Neuron (in vitro differentiated cells): ENCODE results near the gene ARRDC2.
"Not testable (repeated sequence)": the region's sequence is repeated elsewhere in the genome, so short reads cannot be mapped to it uniquely, and the experiment has no call there.

Source experiments
- H2AFZ ChIP-seq: one replicate; pipeline ENCODE4 v1.6.1; 2013; ENCODE audit warnings: low read depth, mild to moderate bottlenecking, inconsistent platforms, low read length, moderate library complexity
- H3K27me3 ChIP-seq: one replicate; pipeline ENCODE4 v1.6.1; 2013; ENCODE audit warnings: low read length; ENCODE audit not compliant: insufficient read depth
- H3K36me3 ChIP-seq: one replicate; pipeline ENCODE4 v1.6.1; 2013; ENCODE audit warnings: low read length; ENCODE audit not compliant: insufficient read depth
- H3K4me1 ChIP-seq: one replicate; pipeline ENCODE4 v1.6.1; 2013; ENCODE audit warnings: low read length; ENCODE audit not compliant: insufficient read depth
- H3K4me3 ChIP-seq: 2 replicates; pipeline ENCODE4 v1.5.1; 2013; ENCODE audit warnings: mild to moderate bottlenecking, low read length, moderate library complexity
- H3K9me3 ChIP-seq: one replicate; pipeline ENCODE4 v1.6.1; 2013; ENCODE audit warnings: low read length

Gene ARRDC2

DNA sequence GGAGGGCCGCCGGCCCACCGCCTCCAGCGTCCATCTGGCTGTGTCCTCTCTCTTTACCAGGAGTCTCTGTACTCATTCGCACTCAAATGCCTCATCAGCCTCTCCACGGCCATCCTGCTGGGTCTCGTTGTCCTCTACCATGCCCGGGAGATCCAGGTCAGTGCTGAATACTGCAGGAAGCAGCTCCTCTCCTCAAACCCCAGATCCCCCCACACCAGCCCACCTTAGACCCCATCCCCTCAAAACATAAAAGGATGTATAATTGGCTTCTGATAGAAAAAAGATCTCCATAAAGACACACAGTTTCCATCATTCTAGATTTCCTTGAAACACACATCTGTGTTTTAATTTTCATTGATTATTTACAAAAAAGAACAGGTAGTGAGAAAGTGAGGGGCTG, 32.9 kb upstream of the ARRDC2 start:
- H2AFZ ChIP-seq, result no peak overlapping the region
- H3K9me3 ChIP-seq, result no peaks in the 10 kb centered on the region
- H3K4me1 ChIP-seq, result no peaks in the 10 kb centered on the region
- peaks cover 41% of the 10 kb centered on the region for H3K36me3 ChIP-seq
- no peak overlapping the region for H3K4me3 ChIP-seq
- H3K27me3 ChIP-seq, result no peaks in the 10 kb centered on the region

- no peaks in the 10 kb centered on the region for H3K4me1 ChIP-seq
- no peak overlapping the region for H2AFZ ChIP-seq
- H3K4me3 ChIP-seq, result no peak overlapping the region
Observed at GRCh38 chr19:17977021-17977420, 30.9 kb upstream of the ARRDC2 start.

GRCh38 chr19:17977488-17977887, 30.5 kb upstream of the ARRDC2 start:
- peaks cover 44% of the 10 kb centered on the region for H3K36me3 ChIP-seq
- H3K4me1 ChIP-seq, result no peaks in the 10 kb centered on the region
- H3K27me3 ChIP-seq, result no peaks in the 10 kb centered on the region
- no peak overlapping the region for H3K4me3 ChIP-seq
- no peaks in the 10 kb centered on the region for H3K9me3 ChIP-seq
- no peak overlapping the region for H2AFZ ChIP-seq

More at GRCh38 chr19:17977021-17977420, 30.9 kb upstream of the ARRDC2 start:
- Histone ChIP-seq H3K27me3 (no peaks in the 10 kb centered on the region), H3K36me3 (peaks cover 42% of the 10 kb centered on the region), H3K9me3 (no peaks in the 10 kb centered on the region)

- Histone ChIP-seq H3K4me1 (no peaks in the 10 kb centered on the region), H3K36me3 (peaks cover 41% of the 10 kb centered on the region), H3K4me3 (no peak overlapping the region), H3K27me3 (no peaks in the 10 kb centered on the region), H3K9me3 (no peaks in the 10 kb centered on the region), H2AFZ (no peak overlapping the region)
Observed at GRCh38 chr19:17981611-17982010, 26.4 kb upstream of the ARRDC2 start.

GRCh38 chr19:17982430-17982829, 25.5 kb upstream of the ARRDC2 start:
- Histone ChIP-seq H3K27me3 (no peaks in the 10 kb centered on the region), H3K36me3 (peaks cover 37% of the 10 kb centered on the region), H2AFZ (no peak overlapping the region), H3K4me1 (no peaks in the 10 kb centered on the region), H3K4me3 (no peak overlapping the region), H3K9me3 (no peaks in the 10 kb centered on the region)

GRCh38 chr19:17985037-17985818, 22.7 kb upstream of the ARRDC2 start:
- Histone ChIP-seq H3K36me3 (peaks cover 39% of the 10 kb centered on the region), H3K4me3 (no peak overlapping the region), H3K27me3 (no peaks in the 10 kb centered on the region), H3K9me3 (no peaks in the 10 kb centered on the region), H2AFZ (no peak overlapping the region), H3K4me1 (no peaks in the 10 kb centered on the region)

DNA sequence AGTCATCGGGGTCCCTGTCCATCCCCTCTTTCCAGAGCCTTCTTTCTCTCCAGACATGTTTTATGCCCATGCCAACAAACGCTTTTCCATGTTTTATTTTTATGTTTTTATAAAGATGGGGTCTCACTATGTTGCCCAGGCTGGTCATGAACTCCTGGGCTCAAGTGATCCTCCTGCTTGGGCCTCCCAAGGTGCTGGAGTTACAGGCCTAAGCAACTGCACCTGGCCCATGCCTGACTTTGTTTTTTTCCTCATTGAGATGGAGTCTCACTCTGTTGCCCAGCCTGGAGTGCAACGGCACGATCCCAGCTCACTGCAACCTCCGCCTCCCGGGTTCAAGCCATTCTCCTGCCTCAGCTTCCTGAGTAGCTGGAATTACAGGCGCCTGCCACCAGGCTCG, 21.4 kb upstream of the ARRDC2 start:
- H2AFZ ChIP-seq, H3K4me3 ChIP-seq, H3K4me1 ChIP-seq, H3K9me3 ChIP-seq, H3K27me3 ChIP-seq: not testable (repeated sequence)
- peaks cover 39% of the 10 kb centered on the region for H3K36me3 ChIP-seq

DNA sequence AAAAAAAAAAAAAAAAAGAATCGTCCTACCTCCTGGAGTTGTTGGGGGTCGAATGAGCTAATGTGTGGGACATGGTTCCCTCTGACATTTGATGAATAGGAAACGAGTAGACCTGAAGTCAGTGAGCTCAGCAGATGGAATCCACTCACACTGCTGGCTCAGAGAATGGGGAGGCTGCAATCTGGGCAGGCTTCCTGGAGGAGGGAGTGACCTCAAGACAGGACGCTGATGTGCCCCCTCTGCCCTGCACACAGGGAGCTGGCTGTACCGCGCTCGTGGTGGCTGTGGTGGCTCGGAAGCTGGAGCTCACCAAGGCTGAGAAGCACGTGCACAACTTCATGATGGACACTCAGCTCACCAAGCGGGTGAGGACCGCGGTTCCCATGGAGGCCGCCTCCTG, 19.8 kb upstream of the ARRDC2 start:
- Histone ChIP-seq H3K4me1 (no peaks in the 10 kb centered on the region), H3K36me3 (peaks cover 36% of the 10 kb centered on the region), H3K9me3 (no peaks in the 10 kb centered on the region), H3K27me3 (no peaks in the 10 kb centered on the region), H3K4me3 (no peak overlapping the region), H2AFZ (no peak overlapping the region)

DNA sequence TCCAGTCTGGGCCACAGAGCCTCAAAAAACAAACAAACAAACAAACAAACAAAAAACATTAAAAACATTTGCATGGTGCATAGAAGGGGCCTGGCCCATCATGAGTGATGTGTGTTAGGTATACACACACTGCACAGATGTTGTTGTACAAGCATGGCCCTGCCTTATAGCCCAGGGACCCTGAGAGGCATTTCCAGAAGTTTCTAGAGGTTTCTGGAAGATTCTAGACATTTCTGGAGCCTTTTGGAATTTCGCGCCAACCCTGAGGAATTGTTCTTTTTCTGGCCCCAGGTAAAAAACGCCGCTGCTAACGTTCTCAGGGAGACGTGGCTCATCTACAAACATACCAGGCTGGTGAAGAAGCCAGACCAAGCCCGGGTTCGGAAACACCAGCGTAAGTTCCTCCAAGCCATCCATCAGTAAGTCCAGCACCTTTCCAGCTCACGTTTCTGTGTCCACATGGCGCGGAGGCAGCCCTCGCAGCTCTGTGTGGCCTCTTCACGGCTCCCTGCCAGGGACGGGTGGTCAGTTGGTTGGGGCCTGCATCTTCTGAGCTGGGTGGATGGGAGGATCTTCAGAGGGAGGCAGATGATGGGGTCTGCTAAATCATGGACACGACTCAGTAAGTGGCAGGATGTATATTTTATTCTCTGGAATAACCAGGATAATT, 18.4 kb upstream of the ARRDC2 start:
- Histone ChIP-seq H3K4me3 (no peak overlapping the region), H3K4me1 (no peaks in the 10 kb centered on the region), H3K27me3 (no peaks in the 10 kb centered on the region), H3K36me3 (peaks cover 32% of the 10 kb centered on the region), H3K9me3 (no peaks in the 10 kb centered on the region), H2AFZ (no peak overlapping the region)

DNA sequence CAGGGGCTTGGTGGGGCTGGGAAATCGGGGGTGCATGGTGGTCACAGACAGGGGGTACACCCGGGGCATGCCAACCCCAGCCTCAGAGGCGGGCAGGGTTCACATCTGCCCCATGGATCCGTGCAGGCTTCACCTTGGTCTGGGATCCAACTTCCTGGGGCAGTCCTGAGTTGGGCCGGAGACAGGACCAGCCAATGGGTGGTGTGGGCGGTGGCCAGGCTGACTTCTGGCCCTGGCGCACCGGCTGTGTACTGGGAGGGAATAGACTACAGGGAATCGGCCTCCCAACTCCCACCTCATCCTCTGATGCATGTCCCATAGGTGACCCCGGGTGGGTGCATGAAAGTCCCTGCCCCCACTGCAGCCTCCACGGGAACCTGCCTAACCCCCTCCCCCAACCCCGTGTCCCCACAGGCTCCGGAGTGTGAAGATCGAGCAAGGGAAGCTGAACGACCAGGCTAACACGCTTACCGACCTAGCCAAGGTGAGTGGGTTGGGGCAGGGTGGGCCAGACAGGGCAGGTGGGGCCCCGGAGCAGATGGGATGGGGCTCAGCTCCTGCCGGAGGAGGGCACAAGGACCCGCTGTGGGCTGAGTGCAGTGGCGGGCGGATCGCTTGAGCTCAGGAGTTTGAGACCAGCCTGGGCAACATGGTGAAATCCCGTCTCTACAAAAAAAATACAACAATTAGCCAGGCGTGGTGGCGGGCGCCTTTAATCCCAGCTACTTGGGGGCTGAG, 14.7 kb upstream of the ARRDC2 start:
- no peak overlapping the region for H2AFZ ChIP-seq
- H3K4me1 ChIP-seq, result no peaks in the 10 kb centered on the region
- no peaks in the 10 kb centered on the region for H3K9me3 ChIP-seq
- H3K4me3 ChIP-seq, result no peak overlapping the region
- H3K27me3 ChIP-seq, result no peaks in the 10 kb centered on the region
- peaks cover 21% of the 10 kb centered on the region for H3K36me3 ChIP-seq

- Histone ChIP-seq H2AFZ (no peak overlapping the region), H3K9me3 (no peaks in the 10 kb centered on the region), H3K36me3 (peaks cover 17% of the 10 kb centered on the region), H3K4me1 (no peaks in the 10 kb centered on the region), H3K27me3 (peaks cover 15% of the 10 kb centered on the region), H3K4me3 (no peak overlapping the region)
Observed at GRCh38 chr19:17996826-17997316, 11.1 kb upstream of the ARRDC2 start.

DNA sequence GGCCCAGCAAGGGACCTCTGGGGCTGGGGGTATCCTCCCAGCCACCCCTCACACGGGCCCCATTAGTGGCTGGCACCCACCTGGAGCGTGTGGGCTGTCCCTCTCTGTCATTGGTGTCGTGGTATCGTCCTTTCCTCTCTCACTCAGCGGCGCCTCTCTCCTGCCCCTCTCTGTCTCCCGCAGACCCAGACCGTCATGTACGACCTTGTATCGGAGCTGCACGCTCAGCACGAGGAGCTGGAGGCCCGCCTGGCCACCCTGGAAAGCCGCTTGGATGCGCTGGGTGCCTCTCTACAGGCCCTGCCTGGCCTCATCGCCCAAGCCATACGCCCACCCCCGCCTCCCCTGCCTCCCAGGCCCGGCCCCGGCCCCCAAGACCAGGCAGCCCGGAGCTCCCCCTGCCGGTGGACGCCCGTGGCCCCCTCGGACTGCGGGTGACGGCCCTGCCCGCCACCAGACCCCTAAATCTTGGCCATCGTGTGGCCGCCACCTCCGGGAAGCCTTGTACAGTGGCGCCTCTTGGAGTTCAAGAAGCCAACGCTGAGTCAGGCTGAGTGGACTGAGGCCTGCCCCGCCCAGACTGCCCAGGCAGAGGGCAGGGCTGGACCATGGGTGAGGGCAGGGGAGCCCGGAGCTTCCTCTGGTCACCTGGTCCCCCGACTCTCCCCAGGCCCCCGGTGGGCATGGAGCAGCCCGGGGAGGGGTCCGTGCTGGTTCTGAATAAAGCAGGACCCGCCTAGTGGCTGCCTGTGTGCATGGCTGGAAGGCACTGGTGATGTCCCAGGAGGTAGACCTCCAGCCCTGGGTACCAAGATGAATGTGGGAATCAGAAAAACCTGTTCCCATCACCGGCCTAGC, 9.8 kb upstream of the ARRDC2 start:
- Histone ChIP-seq H3K4me3 (no peak overlapping the region), H3K27me3 (peaks cover 22% of the 10 kb centered on the region), H2AFZ (no peak overlapping the region), H3K4me1 (no peaks in the 10 kb centered on the region), H3K9me3 (no peaks in the 10 kb centered on the region), H3K36me3 (peaks cover 13% of the 10 kb centered on the region)
